HCT116 (cell line): ENCODE results near the gene SORCS2.

Source experiments
- CEBPB ChIP-seq: IDR thresholded peaks from 2 replicates; pipeline ENCODE4 v1.6.1; 2012; ENCODE audit warnings: low read depth
- EZH2 ChIP-seq: fragments of 200-600 bp; sonication (generic); IDR thresholded peaks from 2 replicates; pipeline ENCODE4 v1.6.1; 2017; ENCODE audit warnings: antibody characterized with exemption, mixed run types
- EZH2phosphoT487 ChIP-seq: fragments of 200-600 bp; IDR thresholded peaks from 2 replicates; pipeline ENCODE4 v1.6.1; 2018; ENCODE audit warnings: antibody characterized with exemption, borderline replicate concordance
- SIN3A ChIP-seq: IDR thresholded peaks from 2 replicates; pipeline ENCODE4 v1.6.1; 2012; ENCODE audit warnings: low read depth
- ZNF274 ChIP-seq: fragments of 200-500 bp; sonication (Bioruptor generic); IDR thresholded peaks from 2 replicates; pipeline ENCODE4 v1.6.1; 2014; ENCODE audit warnings: mild to moderate bottlenecking, low read depth, low read length, inconsistent platforms
- TF ChIP-seq, protein P1 (sequence below), 3 experiments: fragments of 200-600 bp in 1 of 3; sonication (generic) in 1 of 3; IDR thresholded peaks in 2 of 3; conservative IDR thresholded peaks in 1 of 3; 2 replicates each; pipeline ENCODE4 v1.5.1; 2012 to 2017; ENCODE audit warnings: low read depth in 2 of 3, low read length in 2 of 3, antibody characterized with exemption in 1 of 3, borderline replicate concordance in 1 of 3, control low read depth in 1 of 3, mild to moderate bottlenecking in 1 of 3, mixed read lengths in 1 of 3, mixed run types in 1 of 3, moderate library complexity in 1 of 3; ENCODE audit not compliant: insufficient read depth in 1 of 3
- TF ChIP-seq, protein P2 (sequence below): IDR thresholded peaks from 2 replicates; pipeline ENCODE4 v1.6.1; 2012

DNA sequence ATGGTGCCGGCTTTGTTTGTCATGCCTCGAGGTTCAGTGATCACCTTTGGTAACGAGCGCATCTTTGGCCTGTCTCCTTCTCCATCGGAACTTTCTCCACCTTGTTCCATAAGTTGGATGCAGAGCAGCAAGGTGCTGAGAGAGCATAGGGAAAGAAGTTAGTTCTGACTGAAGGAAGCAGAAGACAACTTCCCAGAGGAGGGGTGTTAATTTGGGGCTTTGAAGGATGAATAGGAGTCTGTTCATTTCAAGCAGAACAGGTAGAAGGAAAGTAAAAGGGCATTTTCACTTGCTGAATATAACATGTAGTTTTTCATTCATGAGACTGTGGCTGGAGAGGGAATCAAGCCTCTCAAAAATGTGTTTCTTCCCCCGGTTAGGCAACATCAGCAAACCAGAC is 474.4 kb downstream of the SORCS2 start:
- TF ChIP-seq CEBPB (no peak), SIN3A (no peak), EZH2 (no peak), EZH2phosphoT487 (no peak), ZNF274 (no peak)
- TF ChIP-seq, protein P1, sequence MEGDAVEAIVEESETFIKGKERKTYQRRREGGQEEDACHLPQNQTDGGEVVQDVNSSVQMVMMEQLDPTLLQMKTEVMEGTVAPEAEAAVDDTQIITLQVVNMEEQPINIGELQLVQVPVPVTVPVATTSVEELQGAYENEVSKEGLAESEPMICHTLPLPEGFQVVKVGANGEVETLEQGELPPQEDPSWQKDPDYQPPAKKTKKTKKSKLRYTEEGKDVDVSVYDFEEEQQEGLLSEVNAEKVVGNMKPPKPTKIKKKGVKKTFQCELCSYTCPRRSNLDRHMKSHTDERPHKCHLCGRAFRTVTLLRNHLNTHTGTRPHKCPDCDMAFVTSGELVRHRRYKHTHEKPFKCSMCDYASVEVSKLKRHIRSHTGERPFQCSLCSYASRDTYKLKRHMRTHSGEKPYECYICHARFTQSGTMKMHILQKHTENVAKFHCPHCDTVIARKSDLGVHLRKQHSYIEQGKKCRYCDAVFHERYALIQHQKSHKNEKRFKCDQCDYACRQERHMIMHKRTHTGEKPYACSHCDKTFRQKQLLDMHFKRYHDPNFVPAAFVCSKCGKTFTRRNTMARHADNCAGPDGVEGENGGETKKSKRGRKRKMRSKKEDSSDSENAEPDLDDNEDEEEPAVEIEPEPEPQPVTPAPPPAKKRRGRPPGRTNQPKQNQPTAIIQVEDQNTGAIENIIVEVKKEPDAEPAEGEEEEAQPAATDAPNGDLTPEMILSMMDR (IDR thresholded peaks at IDR 0.05 in 2 of 3, conservative IDR thresholded peaks at IDR 0.05 in 1 of 3; ENCODE audit: borderline replicate concordance in 1 of 3, insufficient read depth in 1 of 3, low read depth in 2 of 3, low read length in 2 of 3), result no peak
- TF ChIP-seq, protein P2, sequence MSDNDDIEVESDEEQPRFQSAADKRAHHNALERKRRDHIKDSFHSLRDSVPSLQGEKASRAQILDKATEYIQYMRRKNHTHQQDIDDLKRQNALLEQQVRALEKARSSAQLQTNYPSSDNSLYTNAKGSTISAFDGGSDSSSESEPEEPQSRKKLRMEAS, result no peak
